GM18505 (cell line): ENCODE data around the gene FBXO24.

ENCODE experiments used
- ATAC-seq: cut with Tn5 transposase; IDR thresholded peaks from one replicate; pipeline ENCODE4 v1.9.1; 2021; ENCODE audit not compliant: unreplicated experiment
- POLR2A ChIP-seq: IDR thresholded peaks from 4 replicates; pipeline ENCODE4 v1.6.1; 2011; ENCODE audit warnings: borderline replicate concordance; ENCODE audit not compliant: insufficient read depth, insufficient read length; ENCODE audit errors: extremely low read depth

The FBXO24 gene

GRCh38 chr7:100565133-100565571, 21.0 kb upstream of the FBXO24 start:
- TF ChIP-seq POLR2A: no peak
- no peak for ATAC-seq

- TF ChIP-seq POLR2A: no peak
- ATAC-seq: no peak
Observed at GRCh38 chr7:100566018-100566531, 20.1 kb upstream of the FBXO24 start.

- no peak for ATAC-seq
- no peak for TF ChIP-seq POLR2A
Observed at GRCh38 chr7:100567031-100567730, 18.9 kb upstream of the FBXO24 start.

- no peak for ATAC-seq
- no peak for TF ChIP-seq POLR2A
Observed at GRCh38 chr7:100567751-100568175, 18.4 kb upstream of the FBXO24 start.

- no peak for ATAC-seq
- TF ChIP-seq POLR2A: peak; percentile 46
Observed at GRCh38 chr7:100568176-100568895, 17.8 kb upstream of the FBXO24 start.

GRCh38 chr7:100568896-100569844, 17.0 kb upstream of the FBXO24 start:
- no peak for TF ChIP-seq POLR2A
- ATAC-seq: no peak

- ATAC-seq: no peak
- peak; percentile 11 for TF ChIP-seq POLR2A
Observed at GRCh38 chr7:100570954-100571828, 14.9 kb upstream of the FBXO24 start.

GRCh38 chr7:100571829-100572116, 14.4 kb upstream of the FBXO24 start:
- no peak for TF ChIP-seq POLR2A
- ATAC-seq: no peak

- no peak for TF ChIP-seq POLR2A
- no peak for ATAC-seq
Observed at GRCh38 chr7:100572281-100572948, 13.7 kb upstream of the FBXO24 start.

GRCh38 chr7:100572949-100573675, 13.0 kb upstream of the FBXO24 start:
- no peak for TF ChIP-seq POLR2A
- ATAC-seq: no peak

- TF ChIP-seq POLR2A: no peak
- no peak for ATAC-seq
Observed at GRCh38 chr7:100573691-100574361, 12.3 kb upstream of the FBXO24 start, which contains the start of gene SAP25. SAP25 (minus strand) TSS chr7:100573900; CDS start chr7:100573742, 158 bp downstream.
